ENCODE results near the gene ATP2C2.

ATP2C2 gene

DNA sequence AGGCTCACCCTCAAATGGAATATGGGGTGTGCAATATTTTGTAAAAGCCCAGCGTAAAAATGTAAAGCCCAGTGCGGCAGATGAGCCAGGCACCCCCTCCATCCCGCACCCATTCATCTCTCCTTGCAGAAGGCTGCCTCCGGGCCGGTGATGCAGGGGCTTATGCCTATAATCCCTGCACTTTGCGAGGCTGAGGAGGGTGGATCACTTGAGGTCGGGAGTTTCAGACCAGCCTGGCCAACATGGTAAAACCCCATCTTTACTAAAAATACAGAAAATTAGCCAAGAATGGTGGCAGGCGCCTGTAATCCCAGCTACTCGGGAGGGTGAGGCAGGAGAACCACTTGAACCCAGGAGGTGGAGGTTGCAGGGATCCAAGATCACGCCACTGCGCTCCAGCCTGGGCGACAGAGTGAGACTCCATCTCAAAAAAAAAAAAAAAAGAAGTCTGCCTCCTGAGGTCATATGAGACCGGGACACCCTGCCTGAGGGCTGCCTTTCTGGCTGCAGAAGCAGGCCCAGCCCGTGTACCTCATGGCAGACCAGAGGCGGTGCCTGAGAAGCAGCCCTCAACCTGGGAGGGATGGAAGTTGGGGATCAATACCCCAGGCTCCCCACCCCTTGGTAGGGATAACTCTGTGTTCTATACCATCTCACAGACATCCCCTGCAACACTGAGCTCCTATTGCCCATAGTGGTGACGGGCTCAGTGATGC, 17.5 kb upstream of the ATP2C2 start:
- Mint-ChIP-seq H3K4me1 (no peaks in the 10 kb centered on the region), H3K36me3 (no peaks in the 10 kb centered on the region), H3K27me3 (peaks cover 18 to 30% of the 10 kb centered on the region in 2 donors)

DNA sequence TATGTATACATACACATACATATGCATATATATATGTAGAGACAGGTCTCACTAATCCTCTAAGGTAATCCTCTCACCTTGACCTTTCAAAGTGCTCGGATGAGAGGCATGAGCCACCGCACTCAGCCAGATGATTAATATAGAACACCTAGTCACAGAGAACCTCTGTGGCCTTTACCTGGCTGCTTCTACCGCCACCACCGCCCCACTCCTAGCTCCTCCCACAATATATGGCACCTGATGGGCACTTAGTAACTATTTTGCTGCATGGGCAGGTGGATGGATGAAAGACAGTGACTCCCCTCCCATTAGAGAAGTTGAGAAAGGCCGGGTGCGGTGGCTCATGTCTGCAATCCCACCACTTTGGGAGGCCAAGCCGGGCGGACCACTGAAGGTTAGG, 16.7 kb upstream of the ATP2C2 start:
- no peak for DNase-seq
- no peaks in the 10 kb centered on the region for H3K9me3 Mint-ChIP-seq
- ATAC-seq (replicated peaks) = no peak
- H3K27ac Mint-ChIP-seq = no peak overlapping the region
- H3K27me3 Mint-ChIP-seq = peaks cover 18 to 29% of the 10 kb centered on the region in 2 donors
- no peaks in the 10 kb centered on the region for H3K4me1 Mint-ChIP-seq
- H3K36me3 Mint-ChIP-seq = no peaks in the 10 kb centered on the region
- no peak overlapping the region for H3K4me3 Mint-ChIP-seq

More for the DNA sequence above, 17.5 kb upstream of the ATP2C2 start:
- ATAC-seq (replicated peaks) = no peak
- DNase-seq = no peak
- Mint-ChIP-seq H3K9me3 (no peaks in the 10 kb centered on the region), H3K4me3 (no peak overlapping the region), H3K27ac (no peak overlapping the region)

DNA sequence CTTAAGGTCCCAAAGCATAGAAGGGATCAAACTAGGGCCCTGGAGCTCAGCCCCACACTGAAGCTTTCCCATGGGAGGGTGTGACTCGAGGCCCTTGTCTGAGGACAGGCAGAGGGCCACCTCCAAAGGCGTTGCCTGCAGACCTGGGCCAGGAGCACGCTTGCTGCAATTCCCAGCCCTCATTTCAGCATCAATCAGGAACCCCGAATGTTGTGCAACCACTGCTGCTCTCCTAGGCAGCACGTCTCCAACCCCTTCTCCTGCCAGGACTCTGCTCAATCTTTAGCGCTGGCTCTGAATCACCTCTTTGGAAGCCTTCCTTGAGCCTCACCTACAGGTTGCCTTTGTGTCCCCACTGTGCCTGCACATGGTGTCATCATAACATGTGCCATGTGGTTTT, 14.0 kb upstream of the ATP2C2 start:
- no peak for ATAC-seq (replicated peaks)
- Mint-ChIP-seq H3K4me3 (no peak overlapping the region), H3K9me3 (no peaks in the 10 kb centered on the region), H3K27ac (no peak overlapping the region), H3K36me3 (no peaks in the 10 kb centered on the region), H3K4me1 (peaks cover 2 to 6% of the 10 kb centered on the region in 2 donors), H3K27me3 (peaks cover 14 to 27% of the 10 kb centered on the region in 2 donors)
- DNase-seq = no peak

DNA sequence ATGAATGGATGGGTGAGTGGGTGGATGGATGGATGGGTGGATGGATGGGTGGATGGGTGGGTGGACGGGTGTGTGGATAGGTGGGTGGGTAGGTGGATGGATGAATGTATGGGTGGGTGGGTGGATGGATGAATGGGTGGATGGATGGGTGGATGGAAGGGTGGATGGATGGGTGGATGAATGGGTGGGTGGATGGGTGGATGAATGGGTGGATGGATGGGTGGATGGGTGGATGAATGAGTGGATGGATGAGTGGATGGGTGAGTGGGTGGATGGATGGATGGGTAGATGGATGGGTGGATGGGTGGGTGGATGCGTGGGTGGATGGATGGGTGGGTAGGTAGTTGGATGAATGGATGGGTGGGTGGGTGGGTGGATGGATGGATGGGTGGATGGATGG, 13.2 kb upstream of the ATP2C2 start:
- ATAC-seq (replicated peaks) = no peak
- no peak for DNase-seq
- Mint-ChIP-seq H3K4me1 (peaks cover 3 to 10% of the 10 kb centered on the region in 2 donors), H3K36me3 (no peaks in the 10 kb centered on the region), H3K27me3 (peaks cover 10 to 21% of the 10 kb centered on the region in 2 donors), H3K27ac (no peak overlapping the region), H3K9me3 (no peaks in the 10 kb centered on the region), H3K4me3 (no peak overlapping the region)

DNA sequence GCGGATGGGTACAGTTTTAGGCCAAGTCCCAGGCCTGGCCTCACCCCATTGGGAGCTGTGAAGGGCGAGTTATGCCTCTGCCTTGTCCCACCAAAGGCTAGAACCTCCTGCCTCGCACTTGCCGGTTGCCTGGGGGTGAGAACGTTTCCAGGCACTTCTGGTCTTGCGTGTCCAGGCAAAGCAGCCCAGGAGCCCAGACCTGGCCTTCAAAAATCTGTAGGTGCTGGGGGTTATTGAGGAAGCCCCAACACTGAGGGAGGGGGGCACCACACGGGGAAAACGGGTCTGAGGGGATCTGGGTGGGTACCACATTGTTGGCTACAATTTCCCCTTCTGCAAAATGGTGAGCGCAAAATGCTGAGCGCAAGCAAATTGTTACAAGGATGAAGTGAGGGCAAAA, 12.2 kb upstream of the ATP2C2 start:
- no peak overlapping the region for H3K4me3 Mint-ChIP-seq
- no peaks in the 10 kb centered on the region for H3K36me3 Mint-ChIP-seq
- no peaks in the 10 kb centered on the region for H3K9me3 Mint-ChIP-seq
- H3K4me1 Mint-ChIP-seq = peaks cover 6 to 12% of the 10 kb centered on the region in 2 donors
- no peak for DNase-seq
- no peak overlapping the region for H3K27ac Mint-ChIP-seq
- no peak for ATAC-seq (replicated peaks)
- H3K27me3 Mint-ChIP-seq = peaks cover 10 to 21% of the 10 kb centered on the region in 2 donors

DNA sequence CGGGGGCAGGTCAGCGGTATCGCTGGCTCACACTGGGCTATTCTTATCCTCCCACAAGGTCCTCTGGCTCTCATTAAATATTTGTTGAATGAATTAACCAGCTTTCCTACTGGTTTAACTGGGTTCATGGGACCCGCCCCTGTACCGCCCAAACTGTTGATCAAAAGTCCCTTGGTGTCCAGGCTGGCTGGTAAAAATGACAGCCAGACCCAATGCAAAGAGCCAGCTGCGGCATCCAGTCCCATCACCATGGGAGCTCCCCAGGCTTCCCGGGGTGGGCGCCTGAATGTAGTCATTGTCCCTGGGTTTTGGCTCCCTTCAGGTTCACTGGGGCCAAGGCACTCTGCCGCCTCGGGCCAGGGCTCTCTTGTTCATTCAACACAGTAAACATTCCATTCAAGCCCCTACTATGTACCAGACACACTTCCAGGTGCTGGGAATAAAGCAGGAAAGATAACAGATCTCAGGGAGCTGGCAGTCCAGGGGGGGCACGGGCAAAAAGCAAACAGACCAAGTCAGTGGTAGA, 11.7 kb upstream of the ATP2C2 start:
- ATAC-seq (replicated peaks) (no peak), DNase-seq (no peak)
- Mint-ChIP-seq H3K9me3 (no peaks in the 10 kb centered on the region), H3K4me1 (peaks cover 6 to 12% of the 10 kb centered on the region in 2 donors), H3K27me3 (peaks cover 10 to 19% of the 10 kb centered on the region in 2 donors), H3K36me3 (no peaks in the 10 kb centered on the region), H3K27ac (no peak overlapping the region), H3K4me3 (no peak overlapping the region)

DNA sequence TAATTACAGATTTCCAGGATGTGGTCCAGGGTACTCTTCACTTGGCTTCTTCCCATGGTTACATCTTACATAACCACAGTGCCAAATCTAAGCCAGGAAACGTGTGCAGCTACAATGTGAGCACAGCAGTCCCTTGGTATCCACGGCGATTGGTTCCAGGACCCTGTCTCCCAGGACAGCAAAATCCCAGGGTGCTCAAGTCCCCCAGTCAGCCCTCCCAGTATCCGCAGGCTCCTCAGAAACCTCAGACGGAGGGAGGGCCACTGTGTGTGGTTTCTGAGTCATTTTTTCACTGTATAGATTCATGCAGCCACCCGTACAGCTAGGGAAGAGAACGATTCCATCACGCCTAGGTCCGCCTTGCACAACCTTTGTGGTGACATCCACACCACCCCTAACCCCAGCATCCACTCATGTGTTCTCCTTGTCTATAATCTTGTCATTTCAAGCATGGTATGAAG, 11.1 kb upstream of the ATP2C2 start:
- Mint-ChIP-seq H3K4me1 (peaks cover 6 to 12% of the 10 kb centered on the region in 2 donors), H3K27me3 (peaks cover 12 to 14% of the 10 kb centered on the region in 2 donors), H3K9me3 (no peaks in the 10 kb centered on the region), H3K36me3 (no peaks in the 10 kb centered on the region), H3K27ac (no peak overlapping the region), H3K4me3 (no peak overlapping the region)
- no peak for ATAC-seq (replicated peaks)
- no peak for DNase-seq

DNA sequence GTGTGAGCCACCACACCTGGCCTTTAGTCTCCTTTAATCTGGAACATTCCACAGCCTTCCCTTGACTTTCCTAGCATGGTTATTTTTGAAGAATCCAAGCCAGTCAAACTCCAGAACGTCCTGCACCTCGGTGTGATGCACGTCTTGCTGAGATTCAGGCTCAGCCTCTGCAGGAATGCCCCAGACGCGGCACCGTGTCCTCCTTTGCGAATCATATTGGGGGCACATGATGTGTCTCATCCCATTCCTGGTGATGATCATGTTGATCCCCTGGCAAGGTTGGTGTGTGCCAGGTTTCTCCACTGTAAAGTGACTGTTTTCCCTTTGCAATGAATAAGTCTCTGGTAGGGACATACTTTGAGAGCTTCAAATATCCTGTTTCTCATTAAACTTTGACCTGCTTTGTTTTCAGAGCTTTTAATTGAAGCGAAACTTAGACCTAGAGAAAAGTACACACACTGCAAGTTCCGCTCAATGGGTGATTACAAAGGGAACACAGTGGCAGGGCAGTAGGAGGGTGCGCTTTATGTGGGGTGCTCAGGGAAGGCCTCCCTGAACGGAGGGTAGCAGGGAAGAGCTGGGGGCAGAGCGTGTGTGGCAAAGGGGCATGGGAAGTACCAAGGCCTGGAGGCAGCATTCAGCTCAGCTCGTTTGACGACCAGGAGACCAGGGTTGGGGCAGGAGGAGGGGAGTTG, 9.6 kb upstream of the ATP2C2 start:
- Mint-ChIP-seq H3K27me3 (peaks cover 9 to 19% of the 10 kb centered on the region in 2 donors), H3K4me1 (peaks cover 6 to 12% of the 10 kb centered on the region in 2 donors), H3K9me3 (no peaks in the 10 kb centered on the region), H3K27ac (no peak overlapping the region), H3K4me3 (no peak overlapping the region), H3K36me3 (no peaks in the 10 kb centered on the region)
- ATAC-seq (replicated peaks) = no peak
- no peak for DNase-seq

DNA sequence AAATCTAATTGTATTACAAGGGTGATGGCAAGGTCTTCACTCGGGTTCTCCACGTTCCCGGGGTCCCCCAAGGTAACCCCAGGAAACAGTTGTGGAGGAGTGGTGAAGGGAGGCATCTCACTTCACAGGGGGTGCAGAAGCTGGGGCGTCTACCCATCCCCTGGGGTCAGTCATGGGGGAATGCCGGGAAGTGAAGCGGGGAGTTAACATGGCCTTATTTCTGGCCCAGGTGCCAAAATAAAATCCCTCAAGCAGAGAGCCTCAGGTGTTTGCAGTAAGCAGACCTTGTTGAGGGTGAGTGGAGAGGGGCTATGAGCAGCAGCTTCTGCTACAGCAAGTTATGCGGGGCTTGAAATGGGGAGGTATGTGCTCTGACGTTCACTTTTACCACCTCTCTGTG, 9.0 kb upstream of the ATP2C2 start:
- ATAC-seq (replicated peaks) (no peak), DNase-seq (no peak)
- Mint-ChIP-seq H3K9me3 (no peaks in the 10 kb centered on the region), H3K27me3 (peaks cover 13 to 22% of the 10 kb centered on the region in 2 donors), H3K4me1 (peaks cover 6 to 12% of the 10 kb centered on the region in 2 donors), H3K36me3 (no peaks in the 10 kb centered on the region), H3K27ac (no peak overlapping the region), H3K4me3 (no peak overlapping the region)

DNA sequence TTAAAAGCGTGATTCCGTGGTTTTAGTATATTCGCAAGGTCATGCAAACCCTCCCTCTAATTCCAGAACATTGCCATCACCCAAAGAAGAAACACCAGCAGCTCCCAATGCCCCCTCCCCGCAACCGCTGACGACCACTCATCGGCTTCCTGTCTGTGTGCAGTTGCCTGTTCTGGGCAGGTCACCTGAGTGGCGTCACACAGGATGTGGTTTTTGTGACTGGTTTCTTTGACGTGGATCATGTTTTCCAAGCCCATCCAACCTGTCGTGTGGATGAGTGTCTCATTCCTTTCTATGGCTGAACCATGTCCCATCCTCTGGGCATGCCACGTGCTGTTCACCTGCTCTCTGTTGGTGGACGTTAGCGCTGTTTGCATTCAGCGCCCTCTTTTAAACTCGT, 8.2 kb upstream of the ATP2C2 start:
- Mint-ChIP-seq H3K36me3 (no peaks in the 10 kb centered on the region), H3K9me3 (no peaks in the 10 kb centered on the region), H3K4me1 (peaks cover 6 to 12% of the 10 kb centered on the region in 2 donors), H3K27me3 (peaks cover 16 to 21% of the 10 kb centered on the region in 2 donors), H3K4me3 (no peak overlapping the region), H3K27ac (no peak overlapping the region)
- ATAC-seq (replicated peaks) = peak in 1 of 2 donors; percentile 25
- DNase-seq = no peak

DNA sequence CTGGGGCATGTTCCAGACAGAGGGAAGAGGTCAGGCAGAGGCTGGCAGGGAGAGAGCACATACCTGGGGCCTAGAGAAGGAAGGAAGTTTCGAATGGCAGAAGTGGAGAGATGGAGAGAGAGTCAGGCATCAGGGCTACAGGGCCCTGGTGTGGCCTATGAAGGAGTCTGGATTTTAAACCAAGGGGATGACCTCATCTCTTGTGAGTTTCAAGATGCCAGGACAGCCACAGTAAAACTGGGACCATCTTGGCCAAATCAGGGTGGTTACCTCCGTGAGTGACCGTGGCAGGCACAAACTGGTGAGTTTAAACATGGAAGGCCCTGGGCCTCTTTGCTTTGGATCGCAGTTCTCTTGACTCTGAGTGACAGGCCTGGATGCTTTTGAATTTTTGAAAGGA, 7.6 kb upstream of the ATP2C2 start:
- H3K27ac Mint-ChIP-seq = no peak overlapping the region
- H3K36me3 Mint-ChIP-seq = no peaks in the 10 kb centered on the region
- no peak overlapping the region for H3K4me3 Mint-ChIP-seq
- peaks cover 6 to 12% of the 10 kb centered on the region in 2 donors for H3K4me1 Mint-ChIP-seq
- H3K27me3 Mint-ChIP-seq = peaks cover 16 to 21% of the 10 kb centered on the region in 2 donors
- DNase-seq = no peak
- ATAC-seq (replicated peaks) = no peak
- no peaks in the 10 kb centered on the region for H3K9me3 Mint-ChIP-seq

DNA sequence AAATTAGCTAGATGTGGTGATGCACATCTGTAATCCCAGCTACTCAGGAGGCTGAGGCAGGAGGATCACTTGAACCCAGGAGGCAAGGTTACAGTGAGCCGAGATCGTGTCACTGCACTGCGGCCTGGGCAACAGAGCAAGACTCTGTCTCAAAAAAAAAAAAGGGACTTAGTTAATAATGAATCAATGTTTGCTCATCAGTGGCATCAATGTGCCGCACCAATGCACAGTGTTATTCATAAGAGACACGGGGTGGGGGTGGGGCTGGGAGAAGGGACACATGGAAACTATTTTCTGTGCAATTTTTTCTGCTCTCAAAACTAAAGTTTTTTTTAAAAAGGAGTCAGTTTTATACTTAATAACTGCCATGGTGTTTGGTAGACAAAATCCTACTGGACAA, 6.8 kb upstream of the ATP2C2 start:
- Mint-ChIP-seq H3K4me1 (peaks cover 6 to 12% of the 10 kb centered on the region in 2 donors), H3K4me3 (no peak overlapping the region), H3K27me3 (peaks cover 20 to 22% of the 10 kb centered on the region in 2 donors), H3K27ac (no peak overlapping the region), H3K9me3 (no peaks in the 10 kb centered on the region), H3K36me3 (no peaks in the 10 kb centered on the region)
- DNase-seq (no peak), ATAC-seq (replicated peaks) (no peak)

DNA sequence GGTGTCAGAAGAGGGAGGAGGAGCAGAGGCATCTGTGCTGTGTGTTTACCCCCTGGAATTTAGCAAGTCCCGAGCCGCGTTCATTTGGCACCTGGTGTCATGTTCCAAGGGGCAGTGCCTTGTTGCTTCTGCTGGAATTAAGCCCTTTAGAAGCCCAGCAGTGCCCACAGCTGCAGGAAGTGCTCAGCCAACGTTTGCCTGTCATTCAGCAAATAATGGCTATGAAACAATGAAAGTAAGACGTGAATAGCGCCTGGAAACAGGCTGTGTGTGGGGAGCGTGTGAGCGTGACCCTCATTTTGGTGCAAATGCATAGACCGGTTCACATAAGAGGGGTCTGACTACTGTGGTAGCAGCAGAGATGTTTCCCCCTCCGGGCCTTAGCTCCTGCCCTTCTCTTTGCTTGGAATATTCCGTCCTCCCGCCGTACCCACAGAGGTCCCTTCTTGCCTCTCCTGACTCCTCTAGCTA, 5.8 kb upstream of the ATP2C2 start:
- H3K4me1 Mint-ChIP-seq = peaks cover 7 to 12% of the 10 kb centered on the region in 2 donors
- H3K4me3 Mint-ChIP-seq = no peak overlapping the region
- no peak for DNase-seq
- H3K36me3 Mint-ChIP-seq = no peaks in the 10 kb centered on the region
- H3K9me3 Mint-ChIP-seq = no peaks in the 10 kb centered on the region
- no peak for ATAC-seq (replicated peaks)
- H3K27ac Mint-ChIP-seq = no peak overlapping the region
- H3K27me3 Mint-ChIP-seq = peaks cover 30 to 32% of the 10 kb centered on the region in 2 donors

DNA sequence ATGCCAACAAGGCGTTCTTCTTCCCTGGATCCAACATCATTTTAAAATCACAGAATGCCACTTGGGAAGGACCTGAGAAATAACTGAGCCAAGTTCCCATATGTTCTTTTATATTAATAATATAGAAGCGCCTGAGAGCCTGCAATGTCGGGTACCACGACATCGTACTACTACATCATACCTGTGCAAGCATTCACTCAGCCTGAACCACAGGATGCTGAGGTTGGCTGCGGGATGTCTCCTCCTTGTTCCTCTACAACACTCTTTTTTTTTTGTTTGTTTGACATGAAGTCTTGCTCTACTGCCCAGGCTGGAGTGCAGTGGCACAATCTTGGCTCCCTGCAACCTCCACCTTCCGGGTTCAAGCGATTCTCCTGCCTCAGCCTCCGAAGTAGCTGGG, 2.1 kb upstream of the ATP2C2 start:
- no peak overlapping the region for H3K27ac Mint-ChIP-seq
- no peaks in the 10 kb centered on the region for H3K9me3 Mint-ChIP-seq
- H3K27me3 Mint-ChIP-seq = peaks cover 49 to 54% of the 10 kb centered on the region in 2 donors
- H3K4me3 Mint-ChIP-seq = no peak overlapping the region
- DNase-seq (no peak), ATAC-seq (replicated peaks) (no peak)
- peaks cover 4 to 7% of the 10 kb centered on the region in 2 donors for H3K4me1 Mint-ChIP-seq
- H3K36me3 Mint-ChIP-seq = no peaks in the 10 kb centered on the region

DNA sequence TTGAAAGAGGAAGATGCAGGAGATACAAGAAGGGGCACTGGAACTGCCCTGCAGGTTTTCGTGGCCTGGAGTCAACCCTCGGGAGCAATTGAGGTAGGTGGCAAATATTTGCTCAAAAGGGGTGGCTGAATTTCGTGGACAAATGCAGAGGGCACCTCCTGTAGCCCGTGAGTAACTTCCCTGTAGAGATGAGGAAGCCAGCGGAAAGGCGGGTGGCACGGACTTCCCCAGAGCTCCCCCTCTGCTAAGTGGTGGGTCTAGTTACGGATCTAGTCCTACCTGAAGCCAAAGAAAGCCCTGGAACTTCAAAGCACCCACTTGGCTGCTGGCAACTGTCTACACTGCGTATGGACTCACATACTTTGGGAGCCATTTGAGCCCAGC, 1.0 kb upstream of the ATP2C2 start:
- ATAC-seq (replicated peaks) (no peak), DNase-seq (no peak)
- H3K27me3 Mint-ChIP-seq = peaks cover 52 to 64% of the 10 kb centered on the region in 2 donors
- H3K36me3 Mint-ChIP-seq = no peaks in the 10 kb centered on the region
- no peak overlapping the region for H3K4me3 Mint-ChIP-seq
- peaks cover 4 to 7% of the 10 kb centered on the region in 2 donors for H3K4me1 Mint-ChIP-seq
- no peak overlapping the region for H3K27ac Mint-ChIP-seq
- H3K9me3 Mint-ChIP-seq = no peaks in the 10 kb centered on the region

All from stimulated activated naive B cell treated with anti-CD40 and anti-IgM and Interleukin-4, amounts not matched to agents 10 μg/mL and 1 μg/mL and 100 μg/mL, for 72 hours (primary cell).